Measurements from ENCODE around the gene HMGXB3.

HMGXB3 gene

GRCh38 chr5:150052956-150053712, 52.6 kb downstream of the HMGXB3 start:
- peak; percentile 75 for DNase-seq

- DNase-seq: no peak
Observed at GRCh38 chr5:150053713-150054392, 53.3 kb downstream of the HMGXB3 start.

GRCh38 chr5:150054569-150054968, 54.0 kb downstream of the HMGXB3 start:
- no peak for DNase-seq

- DNase-seq: no peak
Observed at GRCh38 chr5:150055326-150056074, 55.0 kb downstream of the HMGXB3 start.

- DNase-seq: no peak
Observed at GRCh38 chr5:150056075-150056443, 55.5 kb downstream of the HMGXB3 start.

- DNase-seq: no peak
Observed at GRCh38 chr5:150057052-150057451, 56.5 kb downstream of the HMGXB3 start.

GRCh38 chr5:150057511-150057910, 57.0 kb downstream of the HMGXB3 start:
- DNase-seq: no peak

GRCh38 chr5:150057996-150058395, 57.5 kb downstream of the HMGXB3 start:
- DNase-seq: no peak

GRCh38 chr5:150058480-150059126, 58.1 kb downstream of the HMGXB3 start:
- DNase-seq: peak; percentile 97

- DNase-seq: no peak
Observed at GRCh38 chr5:150059623-150060022, 59.1 kb downstream of the HMGXB3 start.

GRCh38 chr5:150060471-150060870, 59.9 kb downstream of the HMGXB3 start:
- DNase-seq: no peak

GRCh38 chr5:150061538-150061995, 61.0 kb downstream of the HMGXB3 start:
- DNase-seq: no peak

GRCh38 chr5:150062216-150062922, 61.8 kb downstream of the HMGXB3 start:
- no peak for DNase-seq

GRCh38 chr5:150063638-150064037, 63.1 kb downstream of the HMGXB3 start:
- DNase-seq: no peak

- no peak for DNase-seq
Observed at GRCh38 chr5:150064681-150065220, 64.2 kb downstream of the HMGXB3 start.

GRCh38 chr5:150065346-150065745, 64.8 kb downstream of the HMGXB3 start:
- DNase-seq: no peak

GRCh38 chr5:150065886-150066285, 65.3 kb downstream of the HMGXB3 start:
- DNase-seq: peak; percentile 76

- no peak for DNase-seq
Observed at GRCh38 chr5:150066436-150066835, 65.9 kb downstream of the HMGXB3 start.

- DNase-seq: peak; percentile 84
Observed at GRCh38 chr5:150066901-150067396, 66.4 kb downstream of the HMGXB3 start.

- peak; percentile 58 for DNase-seq
Observed at GRCh38 chr5:150067405-150067960, 66.9 kb downstream of the HMGXB3 start.

GRCh38 chr5:150068071-150068470, 67.5 kb downstream of the HMGXB3 start:
- no peak for DNase-seq

GRCh38 chr5:150068472-150068871, 67.9 kb downstream of the HMGXB3 start:
- DNase-seq: no peak

Measured in MV-4-11 (cell line).